ENCODE measurements around the gene CHRNB2.

Gene CHRNB2

DNA sequence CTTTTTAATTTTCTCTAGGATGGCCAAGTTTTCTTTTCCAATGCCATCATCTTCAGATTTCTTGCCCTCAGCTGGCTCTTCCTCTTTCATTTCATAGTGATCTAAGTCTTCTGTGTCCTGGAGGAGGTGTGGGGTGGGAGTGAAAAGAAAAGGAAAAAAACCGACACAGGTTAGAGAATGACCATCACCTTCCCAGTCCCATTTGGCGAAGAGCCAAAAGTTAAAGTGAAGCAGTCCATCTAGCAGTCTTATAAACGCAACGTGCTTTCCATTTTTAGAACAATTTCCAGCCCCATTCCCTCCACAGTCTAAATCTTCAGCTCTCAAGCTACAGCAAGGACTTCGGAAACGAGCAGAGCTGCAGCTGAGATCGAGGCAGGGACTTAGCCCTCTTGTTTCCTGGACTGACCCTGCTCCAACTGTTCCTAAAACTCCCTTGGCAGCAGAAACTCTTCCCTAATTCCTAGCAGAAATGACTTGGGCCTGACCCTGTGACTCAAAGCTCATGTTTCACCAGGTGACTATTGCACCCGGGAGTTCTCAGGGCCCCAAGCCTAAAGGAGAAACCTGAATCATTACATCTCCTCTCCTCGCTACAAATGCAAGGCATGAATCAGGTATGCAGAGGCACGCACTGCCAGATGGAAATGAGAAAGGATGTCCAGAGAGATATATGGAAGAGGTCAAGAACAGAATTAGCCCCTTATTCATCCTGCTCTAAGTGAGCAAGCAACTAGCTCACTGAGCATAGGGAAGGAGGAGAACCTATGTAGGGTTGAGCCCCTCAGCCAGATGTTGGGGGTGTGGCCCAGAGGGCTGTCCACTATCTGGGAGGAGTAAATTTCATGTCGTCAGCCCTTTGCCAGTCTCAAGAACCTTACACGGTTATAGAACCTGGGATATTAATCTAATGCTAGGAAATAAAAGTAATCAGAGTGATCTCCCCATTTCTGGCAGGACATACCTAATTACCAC lies 14.2 kb upstream of the CHRNB2 start:
- DNase-seq, result no peak

DNA sequence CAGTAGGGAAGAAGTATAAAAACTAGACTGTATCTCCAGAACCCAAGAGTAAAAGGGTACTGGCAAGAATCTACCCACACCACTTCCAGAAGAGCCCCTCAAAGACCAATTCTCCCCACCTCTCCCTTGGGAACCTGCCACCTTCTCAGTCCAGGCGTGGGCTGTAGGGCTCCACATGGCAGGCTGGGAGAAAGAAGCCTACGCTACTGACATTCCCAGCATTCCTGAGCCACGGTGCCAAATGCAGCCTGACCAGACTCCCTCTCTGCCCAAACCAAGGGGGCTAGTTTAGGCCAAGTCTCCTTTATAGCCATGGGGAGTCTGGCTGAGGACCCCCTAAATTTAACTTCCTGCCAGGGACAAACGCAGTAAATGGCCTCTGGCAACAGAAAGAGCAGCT lies 11.2 kb upstream of the CHRNB2 start:
- no peak for DNase-seq

DNA sequence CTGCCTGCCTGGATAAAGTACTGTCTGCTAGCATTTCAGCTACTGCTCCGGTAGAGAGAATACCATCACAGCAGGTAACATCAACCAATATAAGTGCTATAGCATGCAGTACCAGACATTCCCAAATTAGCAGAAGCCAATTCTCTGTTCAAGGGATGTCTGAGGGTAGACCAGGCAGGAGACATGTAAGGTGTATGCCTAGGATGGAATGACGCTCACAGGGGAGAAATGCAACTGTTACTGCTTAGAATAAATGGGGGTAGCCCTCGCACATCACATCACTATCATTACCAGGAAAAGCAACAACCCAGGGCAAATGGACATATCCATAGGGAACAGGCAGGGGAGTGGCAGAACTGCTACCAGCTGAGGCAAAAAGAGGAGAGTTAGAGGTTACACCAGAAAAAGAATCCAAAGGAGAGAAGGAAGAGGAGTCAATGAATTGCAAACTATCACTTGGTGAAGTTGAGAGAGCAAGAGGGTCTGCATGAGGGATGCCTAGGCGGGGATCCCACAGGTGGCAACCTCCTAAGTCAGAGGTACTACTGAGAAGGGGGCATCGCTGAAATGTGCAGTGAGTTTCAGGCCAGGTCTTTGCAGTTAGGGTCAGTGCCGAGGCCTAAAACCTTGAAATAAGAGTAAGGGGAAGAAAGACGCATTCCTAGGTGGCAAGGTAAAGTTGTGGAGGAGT lies 10.2 kb upstream of the CHRNB2 start:
- DNase-seq, result no peak

GRCh38 chr1:154557939-154558719 lies 9.4 kb upstream of the CHRNB2 start, which contains the start of gene UBE2Q1:
Gene UBE2Q1, minus strand, starts transcription at chr1:154558662. Its CDS starts 109 bp downstream, at chr1:154558553.
- DNase-seq, result peak; percentile 26

DNA sequence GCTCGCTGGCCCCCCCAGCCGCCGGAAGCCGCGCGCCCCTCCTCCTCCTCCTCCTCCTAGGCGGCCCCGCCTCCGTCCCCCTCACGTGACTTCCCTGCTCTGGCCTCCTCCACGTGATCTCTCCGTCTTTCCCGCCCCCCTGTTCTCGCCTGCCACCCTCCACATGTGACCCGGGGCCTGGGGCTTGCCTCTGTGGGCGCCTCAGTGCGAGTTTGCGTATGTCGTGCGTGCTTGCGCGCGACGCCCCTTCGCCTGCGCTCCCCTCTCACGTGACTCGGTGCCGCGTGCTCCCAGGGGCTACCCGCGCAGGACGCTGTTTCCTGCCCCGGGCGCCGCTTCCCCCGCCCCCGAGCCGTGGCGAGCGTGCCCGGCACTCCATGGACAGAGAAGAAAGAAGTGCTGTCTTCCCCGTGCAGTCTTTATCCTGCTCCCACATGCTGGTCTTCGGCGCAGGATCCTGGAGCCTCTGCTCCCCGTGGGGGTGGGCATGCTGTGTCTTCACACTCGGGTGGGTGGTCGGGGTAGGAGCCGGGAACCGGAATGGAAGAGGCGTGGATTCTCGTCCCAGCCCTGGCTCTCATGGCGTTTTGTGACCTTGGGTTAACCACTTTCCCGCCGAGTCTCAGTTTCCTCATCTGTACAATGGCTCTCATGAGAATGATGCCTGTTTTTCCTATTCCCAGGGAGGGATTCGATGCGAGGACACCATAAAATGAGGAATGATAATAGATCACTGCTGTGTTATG lies 8.7 kb upstream of the CHRNB2 start:
- peak; percentile 100 for DNase-seq

DNA sequence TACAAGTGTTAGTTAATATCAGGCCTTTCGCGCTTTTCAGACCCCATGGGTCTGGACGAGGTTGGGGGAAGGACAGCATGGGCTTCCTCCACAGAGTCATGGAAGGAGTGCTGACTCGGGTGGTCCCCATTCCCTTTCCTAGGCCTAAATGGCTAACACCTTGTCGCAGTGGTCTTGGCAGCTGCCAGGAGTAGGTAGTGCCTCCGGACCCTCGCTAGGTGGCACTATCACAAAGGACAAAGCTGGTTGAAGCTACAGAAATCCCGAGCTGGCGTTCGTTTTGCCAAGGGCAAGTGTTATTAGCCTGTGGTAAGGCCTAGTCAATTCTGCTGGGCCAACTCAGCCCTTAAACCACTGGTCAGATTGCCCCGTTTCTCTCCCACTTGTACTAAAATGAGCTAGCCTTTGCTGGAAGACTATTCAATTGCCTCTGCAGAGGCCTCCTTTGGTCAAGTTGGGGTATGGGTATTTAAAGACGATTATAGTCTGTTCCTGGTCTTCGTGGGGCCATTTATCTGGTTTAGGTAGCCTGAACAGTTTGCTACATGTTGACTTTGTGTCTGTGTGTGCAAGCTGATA lies 8.0 kb upstream of the CHRNB2 start:
- DNase-seq, result peak; percentile 92

DNA sequence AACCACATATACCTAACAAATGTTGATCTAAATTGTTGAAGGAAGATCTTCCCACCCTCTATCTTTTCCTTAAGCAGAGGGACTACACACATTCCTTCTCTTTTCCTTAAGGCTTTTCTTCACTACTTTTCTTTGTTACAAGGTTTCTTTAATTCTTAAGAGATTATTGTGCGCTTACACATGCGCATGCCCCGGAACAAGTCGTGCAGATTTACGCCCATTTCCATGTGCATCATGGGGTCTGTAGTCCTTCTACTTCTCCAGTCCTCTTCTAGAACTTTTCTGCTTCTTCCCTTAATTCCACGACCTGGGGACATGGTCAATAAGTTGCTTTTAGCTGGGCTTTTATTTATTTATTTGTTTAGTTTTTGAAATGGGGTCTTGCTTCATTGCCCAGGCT lies 1.7 kb upstream of the CHRNB2 start:
- no peak for DNase-seq

GRCh38 chr1:154568157-154568815 lies 708 bp downstream of the CHRNB2 start:
- no peak for DNase-seq

DNA sequence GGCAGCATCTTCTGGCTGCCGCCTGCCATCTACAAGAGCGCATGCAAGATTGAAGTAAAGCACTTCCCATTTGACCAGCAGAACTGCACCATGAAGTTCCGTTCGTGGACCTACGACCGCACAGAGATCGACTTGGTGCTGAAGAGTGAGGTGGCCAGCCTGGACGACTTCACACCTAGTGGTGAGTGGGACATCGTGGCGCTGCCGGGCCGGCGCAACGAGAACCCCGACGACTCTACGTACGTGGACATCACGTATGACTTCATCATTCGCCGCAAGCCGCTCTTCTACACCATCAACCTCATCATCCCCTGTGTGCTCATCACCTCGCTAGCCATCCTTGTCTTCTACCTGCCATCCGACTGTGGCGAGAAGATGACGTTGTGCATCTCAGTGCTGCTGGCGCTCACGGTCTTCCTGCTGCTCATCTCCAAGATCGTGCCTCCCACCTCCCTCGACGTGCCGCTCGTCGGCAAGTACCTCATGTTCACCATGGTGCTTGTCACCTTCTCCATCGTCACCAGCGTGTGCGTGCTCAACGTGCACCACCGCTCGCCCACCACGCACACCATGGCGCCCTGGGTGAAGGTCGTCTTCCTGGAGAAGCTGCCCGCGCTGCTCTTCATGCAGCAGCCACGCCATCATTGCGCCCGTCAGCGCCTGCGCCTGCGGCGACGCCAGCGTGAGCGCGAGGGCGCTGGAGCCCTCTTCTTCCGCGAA lies 3.8 kb downstream of the CHRNB2 start:
- DNase-seq, result no peak

DNA sequence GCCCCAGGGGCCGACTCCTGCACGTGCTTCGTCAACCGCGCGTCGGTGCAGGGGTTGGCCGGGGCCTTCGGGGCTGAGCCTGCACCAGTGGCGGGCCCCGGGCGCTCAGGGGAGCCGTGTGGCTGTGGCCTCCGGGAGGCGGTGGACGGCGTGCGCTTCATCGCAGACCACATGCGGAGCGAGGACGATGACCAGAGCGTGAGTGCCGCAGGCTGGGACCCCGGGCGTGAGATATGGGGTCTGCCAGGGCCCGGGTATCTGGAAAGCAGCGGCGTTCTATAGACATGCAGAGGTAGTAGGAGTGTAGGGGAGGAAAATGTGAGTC lies 4.3 kb downstream of the CHRNB2 start:
- DNase-seq, result no peak

GRCh38 chr1:154572468-154573167 lies 5.0 kb downstream of the CHRNB2 start:
- DNase-seq, result no peak

DNA sequence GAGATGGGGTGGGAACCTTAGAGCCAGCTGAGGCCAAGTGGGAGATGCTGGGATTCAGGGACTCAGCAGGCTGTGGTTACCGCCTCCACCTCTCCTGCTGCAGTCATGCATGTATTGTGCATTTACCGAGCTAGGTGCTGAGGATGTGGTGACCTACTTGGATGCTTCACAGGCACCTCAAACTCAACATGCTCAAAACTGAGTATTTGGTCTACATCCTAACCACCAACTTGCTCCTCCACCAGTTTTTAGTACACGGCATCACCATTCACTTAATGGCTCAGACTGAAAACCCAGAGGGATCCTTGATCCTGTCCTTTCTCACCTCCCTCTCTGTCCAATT lies 5.6 kb downstream of the CHRNB2 start:
- no peak for DNase-seq

DNA sequence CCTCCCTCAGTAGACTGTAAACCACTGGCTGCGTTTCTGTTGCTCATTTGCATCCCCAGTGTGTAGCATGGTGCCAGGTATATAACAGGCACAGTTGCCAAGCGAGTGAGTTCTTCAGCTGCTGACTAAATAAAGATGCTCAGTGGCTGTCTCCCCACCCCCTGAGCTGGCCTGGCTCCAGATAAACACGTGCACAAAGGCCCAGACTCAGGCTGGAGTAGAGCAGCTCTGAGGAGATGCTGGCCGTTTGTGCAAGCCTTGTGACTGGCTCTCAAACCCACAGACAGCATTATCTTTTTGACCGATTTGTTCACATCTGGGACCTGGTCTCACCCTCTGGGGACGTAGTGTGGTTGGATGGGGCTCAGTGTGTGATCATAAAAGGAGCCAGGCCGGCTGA lies 7.1 kb downstream of the CHRNB2 start:
- DNase-seq, result no peak

DNA sequence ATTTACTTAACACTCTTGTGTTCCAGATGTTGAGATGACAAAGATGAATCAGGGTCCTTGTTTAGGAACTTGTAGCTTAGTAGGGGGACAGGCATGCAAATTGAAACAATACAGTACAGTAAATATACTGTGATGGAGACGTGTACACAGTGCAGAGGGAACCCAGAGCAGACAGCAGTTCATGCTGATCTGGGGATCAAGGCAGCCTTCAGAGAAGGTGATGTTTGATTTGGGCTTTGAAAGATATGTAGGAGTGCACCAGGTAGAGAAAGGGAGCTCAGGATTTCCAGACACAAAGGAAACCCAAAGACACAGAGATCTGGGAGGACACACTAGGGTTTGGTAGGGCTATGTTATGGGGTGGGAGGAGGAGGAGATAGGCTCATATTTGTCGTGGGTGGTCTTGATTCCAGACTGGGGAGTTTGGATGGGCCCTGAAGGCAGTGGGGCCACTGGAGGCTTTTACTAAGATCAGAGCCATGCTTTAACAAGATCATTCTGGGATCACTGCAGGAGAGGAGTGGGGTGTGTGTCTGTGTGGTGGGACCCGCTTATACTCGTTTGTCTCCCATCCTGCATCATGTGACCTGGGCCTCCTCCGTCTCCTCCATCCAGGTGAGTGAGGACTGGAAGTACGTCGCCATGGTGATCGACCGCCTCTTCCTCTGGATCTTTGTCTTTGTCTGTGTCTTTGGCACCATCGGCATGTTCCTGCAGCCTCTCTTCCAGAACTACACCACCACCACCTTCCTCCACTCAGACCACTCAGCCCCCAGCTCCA lies 7.8 kb downstream of the CHRNB2 start:
- DNase-seq, result no peak

DNA sequence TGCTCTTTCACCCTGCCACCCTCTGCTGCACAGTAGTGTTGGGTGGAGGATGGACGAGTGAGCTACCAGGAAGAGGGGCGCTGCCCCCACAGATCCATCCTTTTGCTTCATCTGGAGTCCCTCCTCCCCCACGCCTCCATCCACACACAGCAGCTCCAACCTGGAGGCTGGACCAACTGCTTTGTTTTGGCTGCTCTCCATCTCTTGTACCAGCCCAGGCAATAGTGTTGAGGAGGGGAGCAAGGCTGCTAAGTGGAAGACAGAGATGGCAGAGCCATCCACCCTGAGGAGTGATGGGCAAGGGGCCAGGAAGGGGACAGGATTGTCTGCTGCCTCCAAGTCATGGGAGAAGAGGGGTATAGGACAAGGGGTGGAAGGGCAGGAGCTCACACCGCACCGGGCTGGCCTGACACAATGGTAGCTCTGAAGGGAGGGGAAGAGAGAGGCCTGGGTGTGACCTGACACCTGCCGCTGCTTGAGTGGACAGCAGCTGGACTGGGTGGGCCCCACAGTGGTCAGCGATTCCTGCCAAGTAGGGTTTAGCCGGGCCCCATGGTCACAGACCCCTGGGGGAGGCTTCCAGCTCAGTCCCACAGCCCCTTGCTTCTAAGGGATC lies 8.5 kb downstream of the CHRNB2 start:
- DNase-seq, result no peak

DNA sequence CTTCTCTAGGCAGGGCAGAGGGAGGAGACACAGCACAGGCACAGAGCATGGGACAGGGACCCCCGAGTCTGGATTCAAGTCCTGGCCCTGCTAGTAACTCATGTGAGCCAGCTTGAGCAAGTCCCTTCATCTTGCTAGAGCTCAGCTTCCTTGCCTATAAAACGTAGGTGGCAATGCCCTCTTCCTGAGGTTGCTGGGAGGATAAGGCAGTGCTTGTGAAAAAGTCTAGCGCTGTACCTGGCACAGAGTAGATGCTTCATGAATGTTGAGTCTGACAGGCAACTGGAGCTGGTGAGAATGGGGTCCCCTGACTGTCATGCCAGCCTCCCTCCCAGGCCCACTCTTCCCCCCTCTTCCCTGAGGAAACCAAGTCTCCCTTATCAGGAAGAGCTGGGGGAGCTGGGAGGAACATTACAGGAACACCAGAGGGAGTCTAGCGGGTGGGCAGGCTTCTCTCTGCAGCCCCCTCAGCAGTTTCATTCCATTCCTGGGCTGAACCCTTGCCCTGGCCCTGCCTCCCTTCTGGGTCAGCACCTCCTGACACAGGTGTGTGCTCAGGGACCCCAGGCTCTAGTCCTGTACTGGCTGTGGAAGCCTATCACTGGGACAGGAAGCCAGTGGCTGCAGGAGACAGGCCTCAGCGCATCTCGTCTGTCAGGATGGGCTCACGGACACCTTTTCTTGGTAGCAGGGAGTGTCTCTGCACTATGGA lies 9.9 kb downstream of the CHRNB2 start:
- DNase-seq, result no peak

- no peak for DNase-seq
Measured at GRCh38 chr1:154578058-154578418, 10.5 kb downstream of the CHRNB2 start.

GRCh38 chr1:154579374-154579773 lies 11.8 kb downstream of the CHRNB2 start:
- DNase-seq, result no peak

- no peak for DNase-seq
Measured at GRCh38 chr1:154581766-154582165, 14.2 kb downstream of the CHRNB2 start.
